HG02970 (cell line): Measurements from ENCODE around the gene ZNRF1.
"Not testable (repeated sequence)": the region's sequence is repeated elsewhere in the genome, so short reads cannot be mapped to it uniquely, and the experiment has no call there.

Source experiments
- ATAC-seq: cut with Tn5 transposase; IDR thresholded peaks from one replicate; pipeline ENCODE4 v1.9.1; 2021; ENCODE audit warnings: mild to moderate bottlenecking, moderate library complexity, moderate number of reproducible peaks; ENCODE audit not compliant: unreplicated experiment, low FRiP score

ZNRF1 gene

DNA sequence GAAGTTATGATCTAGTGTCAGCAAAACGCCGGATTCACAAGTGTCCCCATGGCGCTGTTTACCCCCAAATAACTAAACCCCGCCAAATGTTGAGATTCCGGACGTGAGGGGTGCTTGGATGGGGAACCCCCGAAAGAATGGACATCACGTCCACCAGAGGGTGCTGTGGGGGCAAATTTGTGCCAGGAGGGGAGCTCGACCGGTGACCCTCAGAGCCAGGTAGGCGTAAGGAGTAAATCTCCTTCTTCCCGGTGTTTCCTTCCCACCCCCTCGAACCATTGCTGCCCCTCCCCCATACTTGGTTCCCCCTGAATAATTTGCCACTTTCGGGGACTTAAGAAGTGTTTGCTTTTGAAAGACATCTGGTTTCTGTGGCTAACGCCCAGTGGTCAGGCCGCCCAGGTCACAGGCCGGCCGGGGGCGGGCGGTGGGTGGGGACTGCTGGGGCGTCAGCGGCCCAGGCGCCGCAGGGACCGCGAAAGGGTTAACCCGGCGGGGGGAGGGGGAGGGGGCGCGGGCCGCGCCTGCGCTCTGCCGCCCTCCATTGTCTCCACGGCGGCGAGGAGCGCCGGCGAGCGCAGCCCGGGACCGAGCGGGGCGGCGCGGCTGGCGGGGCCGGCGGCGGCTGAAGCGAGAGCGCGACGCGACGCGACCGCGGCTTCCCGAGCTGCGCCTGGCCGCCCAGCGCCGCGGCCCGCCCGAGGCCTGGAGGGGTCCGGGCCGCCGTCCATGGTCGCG, at the start of gene ZNRF1:
Gene ZNRF1, plus strand, starts transcription at position 544 of the 738 bp plus-strand sequence. CDS start 648 bp downstream, outside the sequence.
- peak; percentile 72 for ATAC-seq

- ATAC-seq: no peak
Observed at GRCh38 chr16:74949309-74949708, 49.5 kb upstream of the ZNRF1 start.

- ATAC-seq: no peak
Observed at GRCh38 chr16:74950511-74950910, 48.3 kb upstream of the ZNRF1 start.

DNA sequence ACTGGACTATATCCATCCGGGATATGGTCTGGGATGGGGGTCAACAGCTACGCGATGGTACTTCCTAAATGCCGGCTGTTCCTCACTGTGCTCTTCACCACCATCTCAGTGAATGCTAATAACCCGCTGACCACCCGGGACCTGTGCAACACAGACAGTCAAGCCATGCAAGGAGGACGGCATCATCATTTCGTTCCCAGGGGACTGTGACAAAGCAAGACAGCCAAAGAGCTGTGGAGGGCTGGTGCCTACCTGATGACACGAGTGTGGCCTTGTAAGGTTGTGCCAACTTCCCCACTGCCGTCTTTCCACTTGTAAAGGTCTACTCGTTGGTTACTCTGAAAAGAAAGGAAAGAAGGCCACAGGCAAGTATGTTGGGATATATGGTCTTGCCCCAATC, 47.6 kb upstream of the ZNRF1 start:
- ATAC-seq: no peak

- ATAC-seq: no peak
Observed at GRCh38 chr16:74951681-74952080, 47.1 kb upstream of the ZNRF1 start.

- ATAC-seq: no peak
Observed at GRCh38 chr16:74954763-74955162, 44.1 kb upstream of the ZNRF1 start.

DNA sequence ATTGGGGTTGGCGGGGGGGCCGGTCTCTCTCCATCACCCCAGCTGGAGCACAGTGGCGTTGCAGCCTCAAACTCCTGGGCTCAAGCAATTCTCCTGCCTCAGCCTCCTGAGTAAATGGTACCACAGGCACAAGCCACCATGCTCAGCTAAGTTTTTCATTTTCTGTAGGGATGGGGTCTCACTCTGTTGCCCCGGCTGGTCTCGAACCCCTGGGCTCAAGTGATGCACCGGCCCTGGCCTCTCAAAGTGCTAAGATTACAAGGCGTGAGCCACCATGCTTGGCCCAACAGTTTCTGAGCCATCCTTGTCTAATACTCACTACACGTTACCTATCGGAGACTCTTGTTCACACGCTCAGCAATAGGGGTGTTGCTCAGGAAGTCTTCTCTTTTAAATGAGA, 25.5 kb upstream of the ZNRF1 start:
- no peak for ATAC-seq

DNA sequence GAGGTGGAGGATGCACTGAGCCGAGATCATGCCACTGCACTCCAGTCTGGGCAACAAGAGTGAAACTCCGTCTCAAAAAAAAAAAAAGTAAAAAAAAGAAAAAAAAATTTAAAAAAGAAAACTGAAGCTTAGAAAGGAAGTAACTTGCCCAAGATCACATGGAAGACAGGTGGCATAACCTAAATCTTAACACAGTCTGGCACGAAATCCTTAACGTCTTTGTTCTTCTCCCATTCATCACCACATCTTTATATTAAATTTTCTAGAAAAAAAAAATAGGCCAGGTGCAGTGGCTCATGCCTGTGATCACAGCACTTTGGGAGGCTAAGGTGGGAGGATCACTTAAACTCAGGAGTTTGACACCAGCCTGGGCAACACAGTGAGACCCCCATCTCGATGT, 23.2 kb upstream of the ZNRF1 start:
- no peak for ATAC-seq

GRCh38 chr16:74982256-74982655, 16.6 kb upstream of the ZNRF1 start:
- ATAC-seq: no peak

- no peak for ATAC-seq
Observed at GRCh38 chr16:74984194-74984528, 14.7 kb upstream of the ZNRF1 start.

- ATAC-seq: peak; percentile 99
Observed at GRCh38 chr16:74984529-74985296, 14.1 kb upstream of the ZNRF1 start, which contains the start of gene WDR59. WDR59 (minus strand) TSS chr16:74985123; CDS start chr16:74985017, 106 bp downstream.

GRCh38 chr16:74987027-74987681, 11.7 kb upstream of the ZNRF1 start:
- ATAC-seq: no peak

DNA sequence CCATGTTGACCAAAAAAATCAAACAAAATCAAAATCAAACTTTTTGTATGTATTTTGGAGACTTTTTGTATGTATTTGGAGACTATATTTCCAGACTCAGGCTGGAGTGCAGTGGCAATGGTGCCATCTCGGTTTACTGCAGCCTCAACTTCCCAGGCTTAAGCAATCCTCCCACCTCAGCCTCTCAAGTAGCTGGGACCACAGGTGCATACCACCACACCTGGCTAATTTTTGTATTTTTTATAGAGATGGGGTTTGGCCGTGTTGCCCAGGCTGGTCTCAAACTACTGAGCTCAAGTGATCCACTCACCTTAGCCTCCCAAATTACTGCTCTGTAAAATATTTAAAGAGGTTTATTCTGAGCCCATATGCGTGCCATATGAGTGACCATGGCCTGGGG, 9.0 kb upstream of the ZNRF1 start:
- not testable (repeated sequence) for ATAC-seq

- no peak for ATAC-seq
Observed at GRCh38 chr16:74990832-74991231, 8.0 kb upstream of the ZNRF1 start.

- no peak for ATAC-seq
Observed at GRCh38 chr16:74991268-74991592, 7.6 kb upstream of the ZNRF1 start.

GRCh38 chr16:74991593-74992403, 7.0 kb upstream of the ZNRF1 start:
- no peak for ATAC-seq

DNA sequence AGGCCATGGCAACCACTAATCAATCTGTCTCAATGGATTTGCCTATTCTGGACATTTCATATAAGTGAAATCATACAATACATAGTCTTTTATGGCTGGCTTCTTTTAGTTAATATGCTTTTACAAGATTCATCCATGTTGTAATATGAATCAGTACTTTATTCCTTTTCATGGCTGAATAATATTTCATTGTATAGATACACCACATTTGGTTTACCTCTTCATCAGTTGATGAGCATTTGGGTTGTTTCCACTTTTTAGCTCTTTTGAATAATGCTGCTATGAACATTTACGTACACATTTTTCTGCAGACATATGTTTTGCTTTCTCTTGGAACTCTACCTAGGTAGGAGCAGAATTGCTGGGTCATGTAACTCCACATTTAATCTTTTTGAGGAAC, 2.8 kb upstream of the ZNRF1 start:
- ATAC-seq: no peak

GRCh38 chr16:74997042-74997491, 1.8 kb upstream of the ZNRF1 start:
- ATAC-seq: no peak

DNA sequence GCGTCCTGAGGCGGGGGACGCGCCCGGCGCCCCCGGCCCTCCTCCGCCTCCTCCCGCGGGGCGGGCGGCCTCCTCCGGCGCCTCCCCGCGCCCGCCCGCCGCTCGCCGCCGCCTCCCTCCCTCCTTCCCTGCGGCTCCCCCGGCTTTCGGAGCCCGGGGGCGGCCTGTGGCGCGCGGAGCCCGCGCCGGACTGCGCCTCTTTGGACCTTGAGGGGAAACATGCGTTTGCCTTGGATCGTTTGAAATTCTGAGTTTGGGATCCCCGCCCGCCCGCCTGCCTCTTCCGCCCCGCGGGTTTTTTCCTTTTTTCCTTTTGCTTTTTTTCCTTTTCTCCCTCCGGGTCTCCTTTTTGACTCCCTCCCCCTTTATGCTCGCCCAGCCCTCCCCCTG, 390 bp downstream of the ZNRF1 start:
- ATAC-seq: peak; percentile 30

GRCh38 chr16:74999609-75000480, 1.0 kb downstream of the ZNRF1 start:
- no peak for ATAC-seq
